HepG2 (cell line): ENCODE data around the gene KIF3C. TPM values are rescaled to one million over a fixed set of nuclear protein-coding genes. Genes with fewer than 3 reads are reported as not detected.

ENCODE experiments used
- ATAC-seq: fragments of 200-7000 bp; cut with Tn5 transposase; 3 replicates; pipeline ENCODE4 v1.9.1; 2020; ENCODE audit warnings: mild to moderate bottlenecking, moderate library complexity
- BruUV-seq: library from RNA; stranded (reverse); fragments of 400-500 nt; replicated peaks from 2 replicates; lab custom pipeline; 2021; lab: Mats Ljungman, UMichigan
- CTCF ChIA-PET: fragments of 300-600 bp; formaldehyde crosslinking; extraction: SDS; loops from one replicate; lab custom pipeline; 2021; ENCODE audit warnings: low total read pairs, inconsistent platforms, low intra/inter-chr PET ratio; lab: Yijun Ruan, JAX
- POLR2A ChIA-PET: fragments of 350-600 bp; sonication (Branson Sonifier 250); formaldehyde crosslinking; loops from one replicate; lab custom pipeline; 2020; ENCODE audit warnings: antibody characterized with exemption, inconsistent platforms; lab: Yijun Ruan, JAX
- DNase-seq: peaks from one replicate; pipeline ENCODE4 v3.0.0-alpha.2; 2015; ENCODE audit warnings: low spot score
- FAIRE-seq: peaks from 3 replicates; lab custom pipeline; 2011; peaks lifted over from hg19 to GRCh38; lab: Jason Lieb, UNC
- H2AFZ ChIP-seq: one replicate; pipeline ENCODE4 v1.6.1; 2011; ENCODE audit warnings: low read length, inconsistent platforms
- H3K27ac ChIP-seq: fragments of 300-600 bp; 3 replicates; pipeline ENCODE4 v1.8.0; 2011; ENCODE audit warnings: mixed run types, mild to moderate bottlenecking, mixed read lengths, low read length, inconsistent platforms; ENCODE audit not compliant: insufficient read depth; ENCODE audit errors: extremely low read length
- H3K27me3 ChIP-seq, 2 experiments: fragments of 200-600 bp in 1 of 2; 2 replicates in 1 of 2; 3 replicates in 1 of 2; pipeline versions ENCODE4 v1.6.0 to v1.8.0; 2011; ENCODE audit warnings: low read length in 2 of 2, mild to moderate bottlenecking in 2 of 2, moderate library complexity in 2 of 2, inconsistent platforms in 1 of 2; ENCODE audit not compliant: insufficient read depth in 2 of 2, control insufficient read depth in 1 of 2
- H3K36me3 ChIP-seq, 2 experiments: fragments of 200-600 bp in 1 of 2; replicated peaks in 1 of 2; 2 replicates in 1 of 2; 3 replicates in 1 of 2; pipeline versions ENCODE4 v1.5.1 to v1.8.0; 2011; ENCODE audit warnings: low read length in 2 of 2, inconsistent platforms in 1 of 2; ENCODE audit not compliant: insufficient read depth in 2 of 2, control insufficient read depth in 1 of 2
- H3K4me1 ChIP-seq: 2 replicates; pipeline ENCODE4 v1.5.1; 2012; ENCODE audit warnings: low read length, inconsistent platforms; ENCODE audit not compliant: insufficient read depth
- H3K4me2 ChIP-seq: 2 replicates; pipeline ENCODE4 v1.6.0; 2011; ENCODE audit warnings: low read depth, low read length, inconsistent platforms
- H3K4me3 ChIP-seq, 3 experiments: fragments of 200-600 bp in 1 of 3; sonication (generic), shearing (Covaris generic) in 1 of 3; replicated peaks in 1 of 3; 2 replicates each; pipeline ENCODE4 v1.5.1; 2011 to 2016; ENCODE audit warnings: low read length in 3 of 3, inconsistent platforms in 2 of 3, low read depth in 2 of 3, mild to moderate bottlenecking in 2 of 3, control low read depth in 1 of 3, mixed read lengths in 1 of 3; ENCODE audit not compliant: insufficient read depth in 1 of 3
- H3K79me2 ChIP-seq: one replicate; pipeline ENCODE4 v1.6.1; 2011; ENCODE audit warnings: low read length, inconsistent platforms; ENCODE audit not compliant: insufficient read depth
- H3K9ac ChIP-seq: 2 replicates; pipeline ENCODE4 v1.6.0; 2011; ENCODE audit warnings: mild to moderate bottlenecking, low read depth, low read length, inconsistent platforms; ENCODE audit not compliant: insufficient read depth
- H3K9me3 ChIP-seq: 2 replicates; pipeline ENCODE4 v1.5.1; 2012; ENCODE audit warnings: mild to moderate bottlenecking, low read length
- H4K20me1 ChIP-seq: 2 replicates; pipeline ENCODE4 v1.6.0; 2011; ENCODE audit warnings: inconsistent platforms, mild to moderate bottlenecking, low read length, moderate library complexity; ENCODE audit not compliant: insufficient read depth
- MTF2 ChIP-seq: sonication (generic); formaldehyde crosslinking; IDR thresholded peaks from 2 replicates; pipeline ENCODE4 v1.5.0; 2020; ENCODE audit warnings: missing genetic modification reagents, borderline replicate concordance
- SALL1 ChIP-seq: sonication (generic); formaldehyde crosslinking; IDR thresholded peaks from 2 replicates; pipeline ENCODE4 v1.8.0; 2022; ENCODE audit warnings: mild to moderate bottlenecking, missing genetic modification reagents
- ZBTB25 ChIP-seq: IDR thresholded peaks from 2 replicates; pipeline ENCODE4 v1.6.1; 2018; ENCODE audit warnings: missing genetic modification reagents
- ZBTB33 ChIP-seq: sonication (generic); formaldehyde crosslinking; IDR thresholded peaks from 2 replicates; pipeline ENCODE4 v1.4.0; 2020; ENCODE audit warnings: missing genetic modification reagents
- ZNF768 ChIP-seq: sonication (generic); formaldehyde crosslinking; IDR thresholded peaks from 2 replicates; pipeline ENCODE4 v1.4.0; 2020; ENCODE audit warnings: missing genetic modification reagents
- WGBS: methylation state at CpG from one replicate; pipeline ENCODE4 v1.1.6; 2017; ENCODE audit warnings: low lambda C conversion rate; 5-methylcytosine and 5-hydroxymethylcytosine counted together
- in situ Hi-C: cut with HindIII; loops from 2 replicates; pipeline ENCODE4 v1.10.0; 2017; ENCODE audit warnings: low pct_unique_long_range_greater_than_20kb; ENCODE audit not compliant: extremely low pct_ligation_motif_present
- intact Hi-C: fragments of 100-400 bp; cut with micrococcal nuclease; formaldehyde crosslinking; loops from one replicate; pipeline ENCODE4 v1.10.0; 2022; ENCODE audit not compliant: unreplicated experiment
- polyA plus RNA-seq, 8 experiments: library from polyadenylated mRNA; depleted of rRNA in 3 of 8; stranded (reverse) in 7 of 8; unstranded in 1 of 8; fragments of >200 nt; fragmentation: Illumina TruSeq in 4 of 8; extraction: Trizol in 4 of 8; gene quantifications; 2 replicates each; pipeline versions ENCODE4 v1.2.1 to v1.2.3, GENCODE V29; 2011 to 2016; ENCODE audit warnings: low read depth in 4 of 8, missing spikeins in 1 of 8, mixed read lengths in 1 of 8; ENCODE audit not compliant: insufficient read depth in 1 of 8
- total RNA-seq, 5 experiments: library from RNA; depleted of rRNA; stranded (reverse); fragments of >200 nt; fragmentation: Illumina TruSeq; extraction: Trizol; gene quantifications; 2 replicates each; pipeline ENCODE4 v1.2.3, GENCODE V29; 2016; ENCODE audit warnings: low read depth in 1 of 5

Gene KIF3C
- total and polyA plus RNA-seq, 2 of the 13 experiments (the other 11 are each of a cell fraction or from before 2014, with no cell fraction given): 3.6 to 4.9 TPM

GRCh38 chr2:25957743-25958142 is 24.6 kb downstream of the KIF3C start:
- peaks cover 34% of the 10 kb centered on the region for H3K4me1 ChIP-seq
- no peak for ATAC-seq
- CTCF ChIA-PET: no interaction called here
- H3K9me3 ChIP-seq: no peaks in the 10 kb centered on the region
- in situ Hi-C loops: no loop called here
- H3K4me3 ChIP-seq: no peak overlapping the region
- intact Hi-C loops: loop anchor here (10.0 kb wide), 1 partner anchor 507 kb away; no protein-coding TSS in a partner anchor
- POLR2A ChIA-PET: interaction anchor here (1.9 kb wide), 1 partner anchor 79 kb away, joined by 5 read pairs; the partner anchor contains the start of gene ASXL2
- no peak for TF ChIP-seq ZBTB25 (CRISPR knock-in tag)
- peak; percentile 87; the same call in 1 of the 2 replicates for TF ChIP-seq ZNF768 (CRISPR knock-in tag)
- TF ChIP-seq SALL1 (CRISPR knock-in tag): no peak
- TF ChIP-seq ZBTB33 (CRISPR knock-in tag): peak; percentile 69; the same call in 1 of the 2 replicates
- no peak for TF ChIP-seq MTF2 (CRISPR knock-in tag)
- 87% methylated on average over 9 of the region's 10 CpGs for WGBS
- no peak overlapping the region for H3K4me2 ChIP-seq
- no peaks in the 10 kb centered on the region for H4K20me1 ChIP-seq
- H3K79me2 ChIP-seq: no peaks in the 10 kb centered on the region
- H2AFZ ChIP-seq: no peak overlapping the region
- no peak for FAIRE-seq
- H3K9ac ChIP-seq: no peak overlapping the region
- no TSS peak for BruUV-seq
- no peaks in the 10 kb centered on the region for H3K27me3 ChIP-seq
- H3K36me3 ChIP-seq: no peaks in the 10 kb centered on the region
- no peak overlapping the region for H3K27ac ChIP-seq
- no peak for DNase-seq
